Stimulated activated naive CD8-positive, alpha-beta T cell treated with anti-CD3 and anti-CD28 coated beads, Interleukin-15, Interleukin-2, amounts not matched to agents 100 U/mL and 50 U/mL, for 24 hours (primary cell): ENCODE results near the gene PROSER3.
"Not testable (repeated sequence)": the region's sequence is repeated elsewhere in the genome, so short reads cannot be mapped to it uniquely, and the experiment has no call there.

Experiments used
- ATAC-seq: fragments of 150-1000 bp; cut with Tn5 transposase; one replicate; pipeline ENCODE4 v1.10.0; 2021
- DNase-seq: peaks from one replicate; pipeline ENCODE4 v3.0.0; 2021

PROSER3 gene

DNA sequence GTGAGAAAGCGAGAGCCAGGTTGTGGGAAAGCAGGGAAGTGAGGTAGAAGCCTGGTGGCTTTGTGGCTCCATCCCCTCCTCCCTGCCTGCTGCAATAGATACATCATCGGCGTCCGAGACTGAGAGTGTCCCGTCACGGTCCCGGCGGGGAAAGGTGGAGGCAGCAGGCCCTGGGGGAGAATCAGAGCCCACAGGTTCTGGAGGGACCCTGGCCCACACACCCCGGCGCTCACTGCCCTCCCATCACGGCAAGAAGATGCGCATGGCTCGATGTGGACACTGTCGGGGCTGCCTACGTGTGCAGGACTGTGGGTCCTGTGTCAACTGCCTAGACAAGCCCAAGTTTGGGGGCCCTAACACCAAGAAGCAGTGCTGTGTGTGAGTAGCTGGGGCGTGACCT is 35.1 kb upstream of the PROSER3 start:
- ATAC-seq = no peak

DNA sequence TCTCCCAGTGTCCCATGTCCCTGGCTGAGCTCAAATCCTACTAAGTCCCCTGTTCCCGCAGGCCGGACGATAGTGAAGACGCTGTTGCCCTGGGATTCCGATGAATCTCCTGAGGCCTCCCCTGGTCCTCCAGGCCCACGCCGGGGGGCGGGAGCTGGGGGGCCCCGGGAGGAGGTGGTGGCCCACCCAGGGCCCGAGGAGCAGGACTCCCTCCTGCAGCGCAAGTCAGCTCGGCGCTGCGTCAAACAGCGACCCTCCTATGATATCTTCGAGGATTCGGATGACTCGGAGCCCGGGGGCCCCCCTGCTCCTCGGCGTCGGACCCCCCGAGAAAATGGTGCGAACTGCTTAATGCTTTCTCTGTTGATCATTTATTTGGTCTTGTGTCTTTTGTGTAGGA is 34.3 kb upstream of the PROSER3 start:
- ATAC-seq = no peak
- no peak for DNase-seq

More for the DNA sequence above, 35.1 kb upstream of the PROSER3 start:
- no peak for DNase-seq

DNA sequence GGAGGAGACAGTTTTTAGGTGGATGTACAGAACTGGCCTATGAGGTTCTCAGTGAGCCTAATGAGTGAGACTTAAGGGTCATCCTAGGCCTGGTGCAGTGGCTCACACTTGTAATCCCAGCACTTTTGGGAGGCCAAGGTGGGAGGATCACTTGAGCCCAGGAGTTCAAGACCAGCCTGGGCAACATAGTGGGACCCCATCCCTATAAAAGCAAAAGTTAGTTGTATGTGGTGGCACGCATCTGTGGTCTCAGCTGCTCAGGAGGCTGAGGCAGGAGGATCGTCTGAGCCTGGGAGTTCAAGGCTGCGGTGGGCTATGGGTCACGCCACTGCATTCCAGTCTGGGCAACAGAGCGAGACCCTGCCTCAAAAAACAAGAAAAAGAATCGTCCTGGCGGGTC is 33.8 kb upstream of the PROSER3 start:
- ATAC-seq, DNase-seq: not testable (repeated sequence)

- ATAC-seq = no peak
- no peak for DNase-seq
These were observed 33.4 kb upstream of the PROSER3 start for GRCh38 chr19:35724560-35724959.

GRCh38 chr19:35725216-35725861 is 32.6 kb upstream of the PROSER3 start:
- no peak for ATAC-seq
- no peak for DNase-seq

- ATAC-seq = no peak
- DNase-seq = no peak
These were observed 30.7 kb upstream of the PROSER3 start for GRCh38 chr19:35727053-35727955.

- DNase-seq (no peak), ATAC-seq (no peak)
These were observed 29.8 kb upstream of the PROSER3 start for GRCh38 chr19:35727956-35728706.

- no peak for DNase-seq
- ATAC-seq = no peak
These were observed 29.0 kb upstream of the PROSER3 start for GRCh38 chr19:35729021-35729420.

- DNase-seq (no peak), ATAC-seq (no peak)
These were observed 28.2 kb upstream of the PROSER3 start for GRCh38 chr19:35729763-35730162.

- ATAC-seq (no peak), DNase-seq (no peak)
These were observed 27.6 kb upstream of the PROSER3 start for GRCh38 chr19:35730326-35730725.

DNA sequence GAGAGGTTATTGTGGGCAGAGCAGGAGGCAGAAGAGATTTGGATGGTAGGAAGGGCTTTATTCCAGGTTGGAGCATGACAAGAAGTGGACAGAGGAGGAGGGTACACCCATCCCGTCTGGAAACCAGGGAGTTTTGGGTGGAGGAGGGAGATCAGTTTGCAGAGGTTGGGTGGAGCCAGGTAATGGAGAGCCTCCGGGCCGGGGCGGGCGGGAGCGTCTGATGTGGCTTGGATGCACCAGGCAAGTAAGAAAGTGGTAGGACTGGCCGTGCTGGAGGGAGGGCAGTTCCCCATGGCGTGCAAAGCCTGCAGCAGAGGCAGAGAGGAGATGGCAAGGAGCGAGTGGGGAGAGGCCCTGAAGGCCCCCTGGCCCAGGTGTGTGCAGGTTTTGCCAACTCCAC is 26.6 kb upstream of the PROSER3 start:
- no peak for DNase-seq
- no peak for ATAC-seq

GRCh38 chr19:35731779-35732405 is 26.1 kb upstream of the PROSER3 start:
- ATAC-seq = no peak

DNA sequence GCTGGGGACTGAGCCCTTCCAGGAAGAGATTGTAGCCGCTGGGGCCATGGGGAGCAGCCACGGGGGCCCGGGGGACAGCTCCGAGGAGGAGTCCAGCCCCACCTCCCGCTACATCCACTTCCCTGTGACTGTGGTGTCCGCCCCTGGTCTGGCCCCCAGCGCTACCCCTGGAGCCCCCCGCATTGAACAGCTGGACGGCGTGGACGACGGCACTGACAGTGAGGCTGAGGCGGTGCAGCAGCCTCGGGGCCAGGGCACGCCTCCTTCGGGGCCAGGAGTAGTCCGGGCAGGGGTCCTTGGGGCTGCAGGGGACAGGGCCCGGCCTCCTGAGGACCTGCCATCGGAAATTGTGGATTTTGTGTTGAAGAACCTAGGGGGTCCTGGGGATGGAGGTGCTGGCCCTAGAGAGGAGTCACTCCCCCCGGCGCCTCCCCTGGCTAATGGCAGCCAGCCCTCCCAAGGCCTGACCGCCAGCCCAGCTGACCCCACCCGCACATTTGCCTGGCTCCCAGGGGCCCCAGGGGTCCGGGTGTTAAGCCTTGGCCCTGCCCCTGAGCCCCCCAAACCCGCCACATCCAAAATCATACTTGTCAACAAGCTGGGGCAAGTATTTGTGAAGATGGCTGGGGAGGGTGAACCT is 25.3 kb upstream of the PROSER3 start:
- DNase-seq = no peak
- no peak for ATAC-seq

More at GRCh38 chr19:35731779-35732405, 26.1 kb upstream of the PROSER3 start:
- DNase-seq = no peak

GRCh38 chr19:35733180-35734125 is 24.5 kb upstream of the PROSER3 start:
- ATAC-seq = no peak
- no peak for DNase-seq

GRCh38 chr19:35734273-35734672 is 23.7 kb upstream of the PROSER3 start:
- ATAC-seq (no peak), DNase-seq (no peak)

DNA sequence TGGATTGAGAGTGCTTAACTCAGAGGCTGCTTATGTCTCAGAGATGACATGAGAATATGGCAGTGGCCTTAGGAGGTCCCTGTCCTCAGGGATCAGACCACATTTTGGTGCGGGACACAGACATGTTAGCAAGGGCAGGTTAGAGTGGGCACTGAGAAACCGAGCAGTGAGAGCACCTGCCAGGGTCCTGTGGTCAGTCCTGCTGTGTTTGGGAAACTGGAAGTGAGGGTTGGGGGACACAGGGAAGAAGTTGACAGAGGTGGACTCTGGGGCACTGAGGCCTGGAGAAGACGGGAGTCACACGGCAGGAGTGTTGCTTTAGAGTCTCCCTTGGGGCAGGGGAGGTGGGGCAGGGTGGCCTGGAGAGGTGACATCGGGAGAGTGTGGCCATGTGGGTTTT is 23.1 kb upstream of the PROSER3 start:
- DNase-seq (no peak), ATAC-seq (no peak)

DNA sequence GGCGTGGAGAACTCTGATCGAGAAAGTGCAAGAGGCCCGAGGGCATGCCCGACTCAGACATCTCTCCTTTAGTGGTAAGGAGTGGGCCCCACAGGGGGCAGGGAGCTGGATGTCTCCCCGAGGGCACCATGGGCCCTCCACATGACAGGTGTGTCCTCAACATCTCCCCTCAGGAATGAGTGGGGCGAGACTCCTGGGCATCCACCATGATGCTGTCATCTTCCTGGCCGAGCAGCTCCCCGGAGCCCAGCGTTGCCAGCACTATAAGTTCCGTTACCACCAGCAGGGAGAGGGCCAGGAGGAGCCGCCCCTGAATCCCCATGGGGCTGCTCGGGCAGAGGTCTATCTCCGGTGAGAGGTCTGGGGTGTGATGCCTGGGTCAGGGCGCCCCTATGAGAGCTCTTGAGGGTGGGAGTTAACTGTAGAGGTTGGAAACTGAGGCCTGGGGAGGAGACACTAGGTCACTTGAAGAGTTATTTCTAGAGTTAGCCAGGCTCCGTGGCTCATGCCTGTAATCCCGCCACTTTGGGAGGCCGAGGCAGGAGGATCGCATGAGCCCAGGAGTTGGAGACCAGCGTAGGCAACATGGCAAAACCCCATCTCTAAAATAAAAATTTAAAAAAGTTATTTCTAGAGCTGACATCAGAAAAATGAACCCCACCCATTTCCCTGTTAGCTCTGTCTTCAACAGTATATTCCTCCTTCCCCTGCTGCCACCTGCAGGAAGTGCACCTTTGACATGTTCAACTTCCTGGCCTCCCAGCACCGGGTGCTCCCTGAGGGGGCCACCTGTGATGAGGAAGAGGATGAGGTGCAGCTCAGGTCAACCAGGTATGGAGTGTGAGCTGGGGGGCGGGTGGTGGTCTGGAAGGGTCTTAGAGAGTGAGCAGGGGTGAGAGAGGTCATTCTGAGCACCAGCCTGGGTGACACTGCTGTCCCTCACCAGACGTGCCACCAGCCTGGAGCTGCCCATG is 20.8 kb upstream of the PROSER3 start:
- DNase-seq (peak; percentile 39), ATAC-seq (no peak)

DNA sequence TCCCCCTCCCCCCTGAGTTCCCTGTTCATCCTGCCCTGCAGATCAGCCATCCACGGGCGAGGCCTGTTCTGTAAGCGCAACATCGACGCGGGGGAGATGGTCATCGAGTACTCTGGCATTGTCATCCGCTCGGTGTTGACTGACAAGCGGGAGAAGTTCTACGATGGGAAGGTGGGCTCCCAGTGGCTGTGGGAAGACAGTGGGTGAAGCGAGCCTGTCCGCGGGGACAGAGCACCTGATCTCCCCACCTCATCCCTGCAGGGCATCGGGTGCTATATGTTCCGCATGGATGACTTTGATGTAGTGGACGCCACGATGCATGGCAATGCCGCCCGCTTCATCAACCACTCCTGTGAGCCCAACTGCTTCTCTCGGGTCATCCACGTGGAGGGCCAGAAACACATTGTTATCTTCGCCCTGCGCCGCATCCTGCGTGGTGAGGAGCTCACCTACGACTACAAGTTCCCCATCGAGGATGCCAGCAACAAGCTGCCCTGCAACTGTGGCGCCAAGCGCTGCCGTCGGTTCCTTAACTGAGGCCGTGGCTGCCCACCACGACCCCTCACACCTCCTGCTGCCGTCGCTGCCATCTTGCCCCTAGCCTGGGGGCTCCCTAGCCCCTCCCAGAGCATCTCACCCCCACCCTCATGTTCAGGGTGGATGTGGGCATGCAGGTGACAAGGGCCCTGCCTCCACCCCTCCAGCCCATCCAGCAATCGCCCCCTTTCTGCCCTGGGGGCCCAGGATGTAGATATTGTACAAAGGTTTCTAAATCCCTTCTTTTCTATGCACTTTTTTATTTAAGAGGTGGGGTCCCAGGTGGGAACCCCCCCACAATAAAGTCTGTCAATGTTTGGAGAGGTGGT is 19.7 kb upstream of the PROSER3 start:
- DNase-seq = no peak
- ATAC-seq = no peak

DNA sequence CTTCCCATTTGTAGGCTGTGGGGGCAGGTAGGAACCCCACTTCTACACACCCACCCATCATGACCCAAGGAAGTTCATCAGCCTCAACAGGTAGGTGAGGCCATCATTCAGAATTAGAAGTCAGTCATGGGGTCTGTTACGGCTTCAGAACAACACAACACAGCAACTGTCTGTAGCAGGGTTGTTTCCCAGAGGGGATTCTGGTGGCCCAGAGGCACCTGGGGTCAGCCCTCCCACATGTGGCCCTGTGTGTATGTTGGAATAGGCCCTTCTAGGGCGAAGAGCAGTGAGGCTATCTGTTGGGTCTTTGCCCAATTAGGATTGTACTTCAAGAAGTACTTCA is 19.1 kb upstream of the PROSER3 start:
- DNase-seq (no peak), ATAC-seq (no peak)
